HFF-Myc (cell line): ENCODE measurements around the gene SFMBT2.

Experiments
- DNase-seq: peaks from one replicate; pipeline ENCODE4 v3.0.0-alpha.2; 2011; ENCODE audit warnings: low read depth; ENCODE audit errors: extremely low read depth
- H3K4me3 ChIP-seq: replicated peaks from 2 replicates; pipeline ENCODE4 v1.5.1; 2011; ENCODE audit warnings: low read depth, mild to moderate bottlenecking, control low read depth, low read length
- TF ChIP-seq, protein P1 (sequence below): IDR thresholded peaks from 2 replicates; pipeline ENCODE4 v1.5.1; 2012; ENCODE audit warnings: mild to moderate bottlenecking, low read depth, low read length, control low read depth; ENCODE audit errors: missing control alignments

SFMBT2 gene

DNA sequence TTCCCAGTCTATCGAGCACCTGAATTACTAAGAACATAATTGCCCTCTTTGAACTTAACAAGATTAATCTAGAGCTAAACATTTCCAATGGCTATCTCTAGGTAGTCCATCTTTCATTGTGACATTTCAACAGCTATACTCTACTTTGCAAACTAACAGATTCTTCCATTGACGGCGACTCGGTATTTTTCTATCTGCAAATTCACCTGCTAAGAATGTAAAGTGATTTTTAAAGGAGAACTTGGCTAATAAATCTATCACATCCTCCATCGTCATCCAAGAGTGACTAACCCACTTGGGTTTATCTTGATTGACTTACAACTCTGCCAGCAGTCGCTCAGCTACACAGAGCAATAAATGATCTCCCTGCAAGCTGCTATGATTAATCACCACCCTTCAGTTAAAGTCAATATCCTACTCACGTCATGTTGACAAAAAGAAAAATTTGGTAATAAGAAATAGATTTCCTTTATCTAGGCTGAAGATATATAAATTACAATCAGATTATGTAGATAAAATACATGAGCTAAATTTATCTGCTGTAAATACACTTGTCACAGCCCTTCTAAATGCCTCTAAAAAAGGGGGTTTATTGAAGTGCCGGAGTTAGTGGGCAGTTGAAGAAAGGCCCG lies 99.5 kb downstream of the SFMBT2 start:
- TF ChIP-seq, protein P1, sequence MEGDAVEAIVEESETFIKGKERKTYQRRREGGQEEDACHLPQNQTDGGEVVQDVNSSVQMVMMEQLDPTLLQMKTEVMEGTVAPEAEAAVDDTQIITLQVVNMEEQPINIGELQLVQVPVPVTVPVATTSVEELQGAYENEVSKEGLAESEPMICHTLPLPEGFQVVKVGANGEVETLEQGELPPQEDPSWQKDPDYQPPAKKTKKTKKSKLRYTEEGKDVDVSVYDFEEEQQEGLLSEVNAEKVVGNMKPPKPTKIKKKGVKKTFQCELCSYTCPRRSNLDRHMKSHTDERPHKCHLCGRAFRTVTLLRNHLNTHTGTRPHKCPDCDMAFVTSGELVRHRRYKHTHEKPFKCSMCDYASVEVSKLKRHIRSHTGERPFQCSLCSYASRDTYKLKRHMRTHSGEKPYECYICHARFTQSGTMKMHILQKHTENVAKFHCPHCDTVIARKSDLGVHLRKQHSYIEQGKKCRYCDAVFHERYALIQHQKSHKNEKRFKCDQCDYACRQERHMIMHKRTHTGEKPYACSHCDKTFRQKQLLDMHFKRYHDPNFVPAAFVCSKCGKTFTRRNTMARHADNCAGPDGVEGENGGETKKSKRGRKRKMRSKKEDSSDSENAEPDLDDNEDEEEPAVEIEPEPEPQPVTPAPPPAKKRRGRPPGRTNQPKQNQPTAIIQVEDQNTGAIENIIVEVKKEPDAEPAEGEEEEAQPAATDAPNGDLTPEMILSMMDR, result no peak
- DNase-seq, result no peak
- no peak overlapping the region for H3K4me3 ChIP-seq

DNA sequence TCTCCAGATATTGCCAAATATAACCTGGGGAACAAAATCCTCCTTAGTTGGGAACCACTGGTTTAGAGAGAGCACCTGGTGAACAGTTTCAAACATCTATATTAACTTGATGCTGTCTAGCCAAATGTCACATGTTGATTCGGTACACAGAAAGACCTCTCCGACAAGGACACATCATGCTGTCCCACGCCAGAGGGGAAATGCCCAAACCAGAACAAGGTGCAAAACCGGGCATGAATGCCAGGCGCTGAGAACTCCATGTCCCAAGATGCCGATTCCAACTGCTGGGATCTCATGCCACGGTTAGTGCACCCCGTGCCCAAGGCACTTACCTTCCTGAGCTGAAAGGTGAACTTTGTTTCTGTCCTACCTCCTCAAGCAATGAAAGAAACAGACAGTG lies 100.8 kb downstream of the SFMBT2 start:
- DNase-seq, result no peak
- TF ChIP-seq, protein P1, result no peak

DNA sequence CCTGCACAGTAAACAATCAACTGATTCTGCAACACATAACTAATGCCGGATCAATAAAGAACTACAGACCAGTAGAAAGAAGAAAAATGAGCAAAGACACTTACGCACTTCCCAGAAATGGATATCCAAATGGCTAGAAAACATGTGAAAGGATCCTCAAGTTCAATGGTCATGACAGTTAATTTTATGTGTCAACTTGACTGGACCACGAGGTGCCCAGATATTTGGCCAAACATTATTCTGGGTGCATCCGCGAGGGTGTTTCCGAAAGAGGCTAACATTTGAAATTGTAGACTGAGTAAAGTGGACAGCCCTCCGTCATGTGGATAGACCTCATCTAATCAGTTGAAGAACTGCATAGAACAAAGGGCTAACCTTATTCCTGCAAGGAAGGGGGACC lies 102.0 kb downstream of the SFMBT2 start:
- H3K4me3 ChIP-seq, result no peak overlapping the region
- no peak for DNase-seq
- TF ChIP-seq, protein P1, result no peak

More for the DNA sequence above, 100.8 kb downstream of the SFMBT2 start:
- no peak overlapping the region for H3K4me3 ChIP-seq

DNA sequence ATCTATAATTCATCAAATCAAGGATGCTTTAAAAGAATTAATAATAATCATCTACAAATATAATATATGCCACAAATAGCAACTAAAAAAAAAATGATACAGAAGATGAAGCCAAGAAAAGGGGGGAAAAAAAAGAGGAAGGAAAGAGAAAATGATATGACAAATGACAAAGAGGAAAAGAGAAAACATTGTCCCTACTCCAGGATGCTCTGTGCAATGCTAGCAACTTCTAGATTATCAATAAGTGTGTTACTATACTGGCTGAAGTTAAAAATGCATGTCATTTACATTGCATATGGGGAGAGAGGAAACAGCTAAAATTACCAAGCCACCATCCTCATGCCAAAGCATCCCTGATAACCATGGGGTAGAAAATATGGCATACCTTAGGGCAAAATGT lies 104.2 kb downstream of the SFMBT2 start:
- H3K4me3 ChIP-seq, result no peak overlapping the region
- DNase-seq, result no peak
- TF ChIP-seq, protein P1, result no peak

GRCh38 chr10:7306147-7306546 lies 104.7 kb downstream of the SFMBT2 start:
- H3K4me3 ChIP-seq, result no peak overlapping the region
- TF ChIP-seq, protein P1, result no peak
- no peak for DNase-seq

GRCh38 chr10:7305053-7305452 lies 105.8 kb downstream of the SFMBT2 start:
- no peak for DNase-seq
- TF ChIP-seq, protein P1, result no peak
- H3K4me3 ChIP-seq, result no peak overlapping the region

DNA sequence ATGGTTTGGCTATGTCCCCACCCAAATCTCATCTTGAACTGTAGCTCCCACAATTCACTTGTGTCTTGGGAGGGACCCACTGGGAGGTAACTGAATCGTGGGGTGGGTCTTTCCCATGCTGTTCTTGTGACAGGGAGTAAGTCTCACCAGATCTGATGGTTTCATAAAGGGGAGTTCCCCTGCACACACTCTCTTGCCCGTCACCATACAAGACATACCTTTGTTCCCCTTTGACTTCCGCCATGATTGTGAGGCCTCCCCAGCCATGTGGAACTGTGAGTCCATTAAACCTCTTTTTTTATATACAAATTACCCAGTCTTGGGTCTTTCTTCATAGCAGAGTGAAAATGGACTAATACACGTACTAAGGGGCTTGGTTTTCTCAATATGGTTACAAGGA lies 106.7 kb downstream of the SFMBT2 start:
- no peak for DNase-seq
- TF ChIP-seq, protein P1, result no peak
- H3K4me3 ChIP-seq, result no peak overlapping the region
